H9 (cell line): Measurements from ENCODE around the gene LKAAEAR1. TPM values are rescaled to one million over a fixed set of nuclear protein-coding genes. Genes with fewer than 3 reads are reported as not detected.

Source experiments
- DNase-seq: peaks from one replicate; pipeline ENCODE4 v3.0.0-alpha.2; 2017
- H2AFZ ChIP-seq: one replicate; pipeline ENCODE4 v1.6.1; 2013; ENCODE audit warnings: mild to moderate bottlenecking, low read length, control low read depth, moderate library complexity
- H2AK5ac ChIP-seq: 2 replicates; pipeline ENCODE4 v1.6.1; 2013; ENCODE audit warnings: low read length, control low read depth, mixed read lengths; ENCODE audit not compliant: insufficient read length
- H2BK120ac ChIP-seq: one replicate; pipeline ENCODE4 v1.6.1; 2013; ENCODE audit warnings: low read depth, mild to moderate bottlenecking, low read length, control low read depth, inconsistent platforms; ENCODE audit not compliant: poor library complexity, severe bottlenecking
- H2BK12ac ChIP-seq: 2 replicates; pipeline ENCODE4 v1.6.1; 2013; ENCODE audit warnings: low read length, control low read depth, mixed read lengths, low read depth; ENCODE audit not compliant: insufficient read length
- H2BK15ac ChIP-seq: 2 replicates; pipeline ENCODE4 v1.6.1; 2013; ENCODE audit warnings: low read depth, low read length, control low read depth
- H2BK20ac ChIP-seq: one replicate; pipeline ENCODE4 v1.6.1; 2013; ENCODE audit warnings: low read depth, mild to moderate bottlenecking, low read length, control low read depth, inconsistent platforms; ENCODE audit not compliant: poor library complexity, severe bottlenecking
- H2BK5ac ChIP-seq: 2 replicates; pipeline ENCODE4 v1.6.1; 2013; ENCODE audit warnings: low read length, control low read depth, mixed read lengths; ENCODE audit not compliant: insufficient read length
- H3K14ac ChIP-seq: 2 replicates; pipeline ENCODE4 v1.6.1; 2013; ENCODE audit warnings: low read length, control low read depth; ENCODE audit not compliant: insufficient read depth
- H3K18ac ChIP-seq: 2 replicates; pipeline ENCODE4 v1.6.1; 2013; ENCODE audit warnings: low read depth, mild to moderate bottlenecking, mixed read lengths, low read length, control low read depth; ENCODE audit not compliant: insufficient read length
- H3K23ac ChIP-seq: 2 replicates; pipeline ENCODE4 v1.6.1; 2013; ENCODE audit warnings: low read length, control low read depth, mixed read lengths, low read depth; ENCODE audit not compliant: insufficient read length
- H3K23me2 ChIP-seq: 2 replicates; pipeline ENCODE4 v1.6.1; 2013; ENCODE audit warnings: low read depth, mild to moderate bottlenecking, mixed read lengths, low read length, control low read depth; ENCODE audit not compliant: insufficient read length, poor library complexity, severe bottlenecking
- H3K27ac ChIP-seq: 2 replicates; pipeline ENCODE4 v1.5.1; 2013; ENCODE audit warnings: low read length, control low read depth, mixed read lengths, low read depth; ENCODE audit not compliant: insufficient read length
- H3K27me3 ChIP-seq: 2 replicates; pipeline ENCODE4 v1.6.1; 2013; ENCODE audit warnings: low read length, control low read depth, inconsistent platforms; ENCODE audit not compliant: insufficient read depth
- H3K4ac ChIP-seq: 2 replicates; pipeline ENCODE4 v1.6.1; 2013; ENCODE audit warnings: low read depth, mild to moderate bottlenecking, control low read depth, inconsistent platforms, low read length, moderate library complexity
- H3K4me1 ChIP-seq: 2 replicates; pipeline ENCODE4 v1.6.1; 2013; ENCODE audit warnings: low read length, control low read depth, inconsistent platforms; ENCODE audit not compliant: insufficient read depth
- H3K4me2 ChIP-seq: 2 replicates; pipeline ENCODE4 v1.6.1; 2013; ENCODE audit warnings: low read length, control low read depth, mixed read lengths; ENCODE audit not compliant: insufficient read length, insufficient read depth
- H3K56ac ChIP-seq: 2 replicates; pipeline ENCODE4 v1.6.1; 2013; ENCODE audit warnings: low read depth, mild to moderate bottlenecking, mixed read lengths, low read length, control low read depth; ENCODE audit not compliant: insufficient read length
- H3K79me1 ChIP-seq: 2 replicates; pipeline ENCODE4 v1.6.1; 2013; ENCODE audit warnings: low read depth, mild to moderate bottlenecking, moderate library complexity, low read length, control low read depth, inconsistent platforms; ENCODE audit not compliant: insufficient read depth, poor library complexity, severe bottlenecking
- H3K79me2 ChIP-seq: 2 replicates; pipeline ENCODE4 v1.6.1; 2013; ENCODE audit warnings: low read length, control low read depth, inconsistent platforms; ENCODE audit not compliant: insufficient read depth
- H3K9ac ChIP-seq: 2 replicates; pipeline ENCODE4 v1.6.1; 2013; ENCODE audit warnings: low read length, control low read depth, mixed read lengths; ENCODE audit not compliant: insufficient read length; ENCODE audit errors: extremely low read depth
- H3K9me3 ChIP-seq: one replicate; pipeline ENCODE4 v1.6.1; 2013; ENCODE audit warnings: low read depth, low read length, inconsistent platforms; ENCODE audit not compliant: control insufficient read depth
- H3T11ph ChIP-seq: one replicate; pipeline ENCODE4 v1.6.1; 2013; ENCODE audit warnings: mild to moderate bottlenecking, low read length, control low read depth, inconsistent platforms
- H4K20me1 ChIP-seq: one replicate; pipeline ENCODE4 v1.6.1; 2013; ENCODE audit not compliant: control insufficient read depth, insufficient read length, insufficient read depth
- H4K5ac ChIP-seq: 2 replicates; pipeline ENCODE4 v1.6.1; 2013; ENCODE audit warnings: low read depth, mild to moderate bottlenecking, mixed read lengths, low read length, control low read depth; ENCODE audit not compliant: insufficient read length
- H4K8ac ChIP-seq: replicated peaks from 2 replicates; pipeline ENCODE4 v1.6.1; 2013; ENCODE audit warnings: low read length, control low read depth, mixed read lengths, low read depth; ENCODE audit not compliant: insufficient read length
- H4K91ac ChIP-seq: 2 replicates; pipeline ENCODE4 v1.6.1; 2013; ENCODE audit warnings: low read depth, mild to moderate bottlenecking, moderate library complexity, mixed read lengths, low read length, control low read depth; ENCODE audit not compliant: insufficient read length
- H3K27ac Mint-ChIP-seq, 3 experiments: 2 replicates in 2 of 3; 3 replicates in 1 of 3; pipeline ENCODE4 v1.8.0; 2020 to 2021; ENCODE audit warnings: mixed read lengths in 3 of 3, mild to moderate bottlenecking in 1 of 3, moderate library complexity in 1 of 3
- H3K27me3 Mint-ChIP-seq: 2 replicates; pipeline ENCODE4 v1.8.0; 2021; ENCODE audit warnings: low read depth, mild to moderate bottlenecking, moderate library complexity, mixed read lengths
- H3K36me3 Mint-ChIP-seq, 3 experiments: 2 replicates in 2 of 3; 3 replicates in 1 of 3; pipeline ENCODE4 v1.8.0; 2020 to 2021; ENCODE audit warnings: low read depth in 3 of 3, mixed read lengths in 3 of 3; ENCODE audit not compliant: insufficient read depth in 1 of 3
- H3K4me1 Mint-ChIP-seq, 2 experiments: 2 replicates each; pipeline ENCODE4 v1.8.0; 2020; ENCODE audit warnings: mixed read lengths in 2 of 2
- H3K4me3 Mint-ChIP-seq, 2 experiments: 2 replicates in 1 of 2; 3 replicates in 1 of 2; pipeline ENCODE4 v1.8.0; 2020 to 2021; ENCODE audit warnings: mild to moderate bottlenecking in 2 of 2, mixed read lengths in 2 of 2, moderate library complexity in 1 of 2
- H3K9me3 Mint-ChIP-seq, 2 experiments: 2 replicates in 1 of 2; 3 replicates in 1 of 2; pipeline ENCODE4 v1.8.0; 2020; ENCODE audit warnings: mild to moderate bottlenecking in 2 of 2, mixed read lengths in 2 of 2, moderate library complexity in 1 of 2
- CTCF ChIP-seq: fragments of 200-600 bp; sonication (generic); conservative IDR thresholded peaks from 3 replicates; pipeline ENCODE4 v1.8.0; 2021; ENCODE audit warnings: antibody characterized with exemption, mild to moderate bottlenecking
- WGBS: extraction: QIAGEN DNeasy Blood & Tissue Kit; methylation state at CpG from one replicate; pipeline ENCODE4 v1.1.7; 2013; ENCODE audit warnings: missing lambda C conversion rate, low lambda C conversion rate, mixed read lengths; ENCODE audit not compliant: insufficient read length; ENCODE audit errors: extremely low coverage; 5-methylcytosine and 5-hydroxymethylcytosine counted together
- total RNA-seq: library from RNA; stranded (reverse); gene quantifications from 2 replicates; pipeline ENCODE4 v1.2.1, GENCODE V29; 2021

The LKAAEAR1 gene
- total RNA-seq, 1 experiment from 2014 or later: 0.39 TPM

- no peak overlapping the region for H3K56ac ChIP-seq
- no peak overlapping the region for H3T11ph ChIP-seq
- no peaks in the 10 kb centered on the region for H3K79me2 ChIP-seq
- no peak overlapping the region for H4K5ac ChIP-seq
- no peak overlapping the region for H3K4me2 ChIP-seq
- no peak overlapping the region; the same call in 1 of the 2 replicates for H3K14ac ChIP-seq
- H2AK5ac ChIP-seq: no peak overlapping the region
- no peak overlapping the region for H3K18ac ChIP-seq
- no peak overlapping the region for H3K27ac Mint-ChIP-seq
- TF ChIP-seq CTCF: no peak
- no peaks in the 10 kb centered on the region for H3K36me3 Mint-ChIP-seq
- no peak overlapping the region for H3K23ac ChIP-seq
- no peak overlapping the region for H3K4ac ChIP-seq
- H3K4me1 ChIP-seq: no peaks in the 10 kb centered on the region
- 0 out of 2 replicates have a peak, but pooled peaks cover 2% of the 10 kb centered on the region for H3K27me3 Mint-ChIP-seq
- H3K9me3 Mint-ChIP-seq: no peaks in the 10 kb centered on the region
- H3K27ac ChIP-seq: no peak overlapping the region
- H3K9ac ChIP-seq: no peak overlapping the region
- no peaks in the 10 kb centered on the region for H3K9me3 ChIP-seq
- H2BK20ac ChIP-seq: no peak overlapping the region
- H3K27me3 ChIP-seq: no peaks in the 10 kb centered on the region
- H2BK12ac ChIP-seq: no peak overlapping the region
- no peaks in the 10 kb centered on the region for H3K79me1 ChIP-seq
- WGBS: no CpG with 5 or more reads among the region's 13 CpGs
- H2AFZ ChIP-seq: no peak overlapping the region
- no peak overlapping the region for H4K91ac ChIP-seq
- H2BK5ac ChIP-seq: no peak overlapping the region
- peaks cover 3% of the 10 kb centered on the region for H4K20me1 ChIP-seq
- H3K4me3 Mint-ChIP-seq: no peak overlapping the region
- H2BK15ac ChIP-seq: no peak overlapping the region
- DNase-seq: no peak
- H3K23me2 ChIP-seq: no peaks in the 10 kb centered on the region
- H4K8ac ChIP-seq: no peak overlapping the region
- H2BK120ac ChIP-seq: no peak overlapping the region
- no peaks in the 10 kb centered on the region for H3K4me1 Mint-ChIP-seq
Measured at GRCh38 chr20:64113796-64114355, 29.7 kb upstream of the LKAAEAR1 start.
